8988T (cell line): Measurements from ENCODE around the gene GATC.
"Not testable (repeated sequence)": the region's sequence is repeated elsewhere in the genome, so short reads cannot be mapped to it uniquely, and the experiment has no call there.

Source experiments
- DNase-seq: peaks from one replicate; pipeline ENCODE4 v3.0.0; 2011

Gene GATC

DNA sequence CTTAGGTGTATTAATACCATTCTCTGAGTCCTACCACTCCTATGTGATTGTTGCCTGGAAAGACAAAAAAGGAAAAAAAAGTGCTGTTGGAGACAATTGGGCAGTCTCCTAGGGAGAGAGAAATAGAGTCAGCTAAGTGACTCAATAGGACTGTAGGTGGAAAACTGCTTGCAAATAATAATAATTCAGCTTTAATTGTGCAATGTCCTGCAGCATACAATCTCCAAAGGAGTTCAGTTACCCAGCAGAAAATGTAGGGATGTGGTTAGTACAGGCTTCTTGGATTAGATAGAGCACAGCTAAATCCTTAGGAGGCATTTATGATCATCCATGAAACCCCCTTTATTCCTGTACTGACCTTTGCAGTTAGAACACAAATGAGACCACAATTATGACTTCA lies 26.3 kb downstream of the GATC start:
- no peak for DNase-seq

DNA sequence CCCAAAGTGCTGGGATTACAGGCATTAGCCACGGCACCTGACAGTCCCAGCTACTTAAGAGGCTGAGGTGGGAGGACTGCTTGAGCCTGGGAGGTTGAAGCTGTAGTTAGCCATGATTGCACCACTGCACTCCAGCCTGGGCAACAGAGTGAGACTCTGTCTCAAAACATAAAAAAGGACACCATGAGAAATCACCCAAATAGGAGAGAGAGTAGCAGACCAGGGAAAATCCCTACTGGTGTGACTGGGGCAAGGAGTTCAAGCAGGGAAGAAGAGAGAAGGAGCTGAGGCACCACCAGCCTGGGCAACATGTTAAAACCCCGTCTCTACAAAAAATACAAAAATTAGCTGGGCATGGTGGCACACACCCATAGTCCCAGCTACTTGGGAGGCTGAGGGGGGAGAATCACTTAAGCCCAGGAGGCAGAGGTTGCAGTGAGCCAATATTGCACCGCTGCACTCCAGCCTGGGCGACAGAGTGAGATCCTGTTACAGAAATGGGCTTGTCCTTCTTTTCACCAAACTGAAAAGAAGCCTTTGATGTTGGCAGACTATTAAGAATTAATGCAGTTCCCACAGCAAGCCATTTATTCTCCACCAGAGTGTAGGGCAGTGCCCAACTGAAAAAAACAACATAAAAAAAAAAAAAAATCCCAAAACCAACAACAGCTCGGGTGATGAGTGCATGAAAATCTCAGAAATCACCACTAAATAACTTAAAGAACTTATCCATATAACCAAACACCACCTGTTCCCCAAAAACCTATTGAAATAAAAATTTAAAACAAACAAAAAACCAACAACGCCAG lies 27.8 kb downstream of the GATC start:
- no peak for DNase-seq

DNA sequence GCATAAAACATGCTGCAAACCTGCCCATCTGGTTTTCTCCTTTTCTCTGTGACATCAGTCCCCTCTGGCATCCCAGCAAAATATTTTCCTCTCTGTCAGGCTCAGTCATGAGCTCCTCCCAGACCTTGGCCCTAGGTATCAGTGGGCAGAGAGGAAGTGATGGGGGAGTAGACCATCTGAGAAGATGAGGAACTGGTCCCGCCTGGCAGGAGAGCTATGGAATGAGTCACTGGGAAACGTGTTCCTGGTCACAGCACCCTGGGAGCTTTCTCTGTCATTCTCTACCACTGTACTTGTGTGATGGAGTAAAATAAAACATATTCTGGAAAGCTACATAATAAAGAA lies 28.3 kb downstream of the GATC start:
- DNase-seq, result peak; percentile 78

DNA sequence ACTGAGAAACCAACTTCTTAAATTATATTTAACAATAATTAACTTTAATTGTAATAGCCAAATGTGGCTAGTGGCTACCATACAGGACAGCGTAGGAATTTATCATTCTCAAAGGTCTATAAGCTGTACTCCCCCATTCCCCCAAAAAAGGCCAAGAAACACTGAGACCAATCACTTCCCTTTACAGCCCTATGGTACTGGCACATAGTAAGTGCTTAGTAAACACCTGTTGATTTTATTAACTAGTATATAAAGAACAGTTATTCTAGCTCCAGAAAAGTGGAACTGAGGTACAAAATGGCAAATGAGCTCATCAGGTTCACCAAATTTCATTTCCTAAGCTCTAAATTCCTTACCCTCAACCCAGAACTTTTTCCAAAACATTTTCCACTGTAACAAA lies 29.4 kb downstream of the GATC start:
- no peak for DNase-seq

DNA sequence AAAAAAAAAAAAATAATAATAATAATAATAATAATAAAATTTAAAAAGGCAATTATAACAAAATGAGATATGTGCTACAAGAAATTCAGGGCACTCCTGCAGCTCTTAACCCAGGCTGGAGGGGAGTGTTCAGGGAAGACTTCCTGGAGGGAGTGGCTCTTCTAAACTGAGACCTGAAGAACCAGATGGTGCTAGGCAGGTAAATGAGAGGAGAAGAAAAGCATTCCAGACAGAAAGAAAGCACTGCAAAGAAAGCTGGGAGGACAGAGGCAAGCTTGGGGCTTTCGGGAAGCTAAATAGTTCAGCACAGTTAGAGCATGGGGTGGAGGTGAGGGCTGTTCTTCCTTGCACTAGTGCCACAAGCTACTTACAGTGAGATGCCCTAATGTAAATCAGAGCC lies 33.2 kb downstream of the GATC start:
- no peak for DNase-seq

DNA sequence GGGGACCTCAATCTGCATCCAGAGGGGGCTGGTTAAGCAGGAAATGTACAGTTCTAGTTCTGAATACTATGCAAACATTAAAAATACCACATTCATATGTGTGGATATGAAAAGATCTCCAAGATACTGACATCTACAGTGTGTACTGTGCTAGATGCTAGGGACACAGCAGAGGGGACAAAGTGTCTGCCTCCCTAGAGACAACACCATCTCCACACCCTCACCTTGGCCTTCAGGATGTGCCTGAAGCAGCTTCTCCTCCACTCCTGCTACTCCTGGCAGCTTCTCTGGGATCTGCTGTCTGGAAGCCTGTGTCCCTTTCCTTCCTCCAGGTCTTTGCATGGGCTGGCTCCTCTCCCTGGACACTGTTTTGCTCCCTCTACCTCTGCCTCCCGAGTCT lies 34.0 kb downstream of the GATC start:
- no peak for DNase-seq

DNA sequence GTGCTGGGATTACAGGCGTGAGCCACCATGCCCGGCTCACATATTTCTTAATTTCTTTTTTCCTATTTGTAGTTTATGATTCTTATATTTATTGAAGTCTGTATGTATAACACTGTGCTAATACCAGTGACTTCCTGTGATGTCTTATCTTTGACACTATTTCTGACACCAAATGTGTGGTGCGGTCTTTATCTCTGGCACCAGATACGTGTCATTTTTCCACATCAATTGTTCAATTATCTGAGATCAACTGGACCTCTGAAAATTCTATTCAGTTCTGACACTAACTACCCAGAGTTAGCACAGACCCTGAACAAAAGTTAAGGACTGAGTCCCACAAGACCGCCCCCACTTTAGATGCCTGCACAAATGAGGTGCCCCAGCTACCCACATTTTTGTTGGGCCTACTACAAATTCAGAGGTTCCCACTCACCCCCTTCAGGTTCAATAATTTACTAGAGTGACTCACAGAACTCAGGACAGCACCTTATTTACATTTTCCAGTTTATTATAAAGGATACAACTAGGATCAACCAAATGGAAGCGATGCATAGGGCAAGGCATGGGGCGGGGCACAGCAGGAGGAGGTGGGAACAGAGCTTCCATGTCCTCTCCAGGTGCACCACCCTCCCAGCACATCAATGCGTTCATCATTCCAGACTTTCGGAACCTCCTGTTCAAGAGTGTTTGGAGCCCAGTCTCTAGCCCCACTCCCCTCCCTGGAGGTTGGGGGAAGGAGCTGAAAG lies 35.0 kb downstream of the GATC start:
- DNase-seq, result no peak

DNA sequence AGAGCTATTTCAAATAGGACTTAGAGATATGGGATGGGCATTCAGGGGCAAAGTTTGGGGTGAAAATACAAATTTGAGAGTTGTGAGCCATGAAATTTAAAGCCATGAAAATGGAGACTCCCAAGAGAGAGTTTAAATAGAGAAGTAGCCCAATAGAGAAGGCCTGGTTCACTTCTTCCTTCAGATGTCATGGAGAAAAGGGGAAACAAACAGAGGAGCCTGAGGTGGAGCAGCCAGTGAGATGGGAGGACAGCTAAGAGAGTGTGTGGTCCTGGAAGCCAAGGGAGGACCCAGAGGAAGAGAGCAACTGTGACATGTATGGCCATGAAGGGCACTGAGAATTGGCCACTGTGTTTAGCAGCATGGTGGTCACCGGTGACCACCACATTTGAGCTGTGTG lies 37.4 kb downstream of the GATC start:
- no peak for DNase-seq

DNA sequence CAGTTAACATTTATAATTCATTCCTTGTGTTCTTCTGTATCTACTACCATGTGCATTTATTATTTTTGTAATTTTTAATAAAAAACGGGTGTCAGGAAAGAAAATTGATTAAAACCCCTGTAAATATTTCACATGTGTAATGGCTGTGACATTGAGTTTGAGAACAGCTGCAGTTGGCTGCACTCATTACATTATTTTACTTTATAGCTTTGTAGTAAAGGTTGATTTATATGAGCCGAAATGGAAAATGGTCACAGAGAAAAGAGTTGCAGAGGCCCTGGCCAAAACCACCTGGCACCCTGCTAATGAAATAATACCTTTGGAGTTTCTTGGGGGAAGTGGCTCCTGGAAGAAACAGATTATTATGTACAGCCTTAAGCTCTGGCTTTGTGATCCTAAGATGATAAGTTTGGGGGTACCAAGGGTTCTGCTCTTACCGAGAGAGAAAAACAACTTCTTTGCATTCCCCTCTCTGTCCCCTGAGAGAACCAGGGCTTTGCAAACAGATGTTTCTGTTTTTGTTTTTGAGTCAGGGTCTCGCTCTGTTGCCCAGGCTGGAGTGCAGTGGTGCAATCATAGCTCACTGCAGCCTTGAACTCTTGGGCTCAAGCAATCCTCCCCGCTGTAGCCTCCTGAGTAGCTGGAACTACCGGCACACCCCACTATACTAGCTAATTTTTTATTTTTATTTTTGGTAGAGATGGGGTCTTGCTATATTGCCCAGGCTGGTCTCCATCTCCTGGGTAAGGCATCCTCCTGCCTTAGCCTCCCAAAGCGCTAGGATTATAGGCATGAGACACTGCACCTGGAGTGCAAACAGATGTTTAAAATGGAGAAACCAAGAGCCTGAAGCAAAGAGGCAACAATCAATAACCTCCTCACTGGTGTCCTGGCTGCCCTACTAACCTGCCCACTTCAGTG lies 40.0 kb downstream of the GATC start:
- DNase-seq, result no peak

DNA sequence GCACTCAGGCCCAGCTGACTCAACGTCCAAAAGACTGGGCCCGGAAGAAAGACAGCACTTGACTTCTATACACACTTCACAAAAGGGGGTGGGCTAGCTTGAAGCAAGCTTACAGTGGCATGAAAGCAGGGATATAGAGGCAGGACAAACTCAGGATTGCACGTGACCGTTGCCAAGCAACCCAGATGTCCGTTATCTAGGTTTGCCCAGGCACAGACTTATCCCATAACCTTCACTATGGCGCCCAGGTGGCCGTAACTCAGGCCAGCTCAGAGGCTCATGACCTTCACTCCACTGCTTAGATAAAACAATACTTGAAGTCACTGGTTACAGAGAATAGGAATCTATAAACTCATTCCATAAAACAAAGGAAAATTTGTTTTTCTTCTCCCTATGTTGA lies 41.3 kb downstream of the GATC start:
- not testable (repeated sequence) for DNase-seq

DNA sequence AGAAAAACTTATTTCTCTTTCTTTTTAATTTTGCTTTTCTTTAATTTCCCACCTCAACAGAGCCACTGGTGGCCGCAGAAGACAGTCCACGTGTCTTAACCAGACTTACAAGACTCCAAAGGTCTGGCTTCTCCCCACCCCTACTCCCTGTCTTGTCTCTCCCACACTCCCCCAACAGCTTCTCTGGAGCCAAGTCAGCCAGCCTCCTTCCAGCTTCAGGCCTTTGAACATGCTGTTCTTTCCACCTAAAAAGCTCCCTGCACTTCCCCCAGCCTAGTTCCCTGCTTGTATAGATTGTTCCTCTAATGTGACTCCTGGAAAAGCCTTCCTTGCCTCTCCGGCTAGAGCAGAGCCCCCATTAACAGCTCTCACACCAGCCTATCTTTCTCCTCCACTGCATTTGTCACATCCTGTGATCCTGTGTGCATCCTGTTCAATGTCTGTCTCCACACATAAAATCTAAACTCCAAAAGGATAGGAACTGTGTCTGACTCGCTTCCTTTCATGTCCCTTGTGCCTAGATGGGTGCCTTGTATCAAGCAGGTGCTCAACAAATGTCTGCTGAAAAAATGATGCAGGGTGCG lies 41.9 kb downstream of the GATC start:
- no peak for DNase-seq

DNA sequence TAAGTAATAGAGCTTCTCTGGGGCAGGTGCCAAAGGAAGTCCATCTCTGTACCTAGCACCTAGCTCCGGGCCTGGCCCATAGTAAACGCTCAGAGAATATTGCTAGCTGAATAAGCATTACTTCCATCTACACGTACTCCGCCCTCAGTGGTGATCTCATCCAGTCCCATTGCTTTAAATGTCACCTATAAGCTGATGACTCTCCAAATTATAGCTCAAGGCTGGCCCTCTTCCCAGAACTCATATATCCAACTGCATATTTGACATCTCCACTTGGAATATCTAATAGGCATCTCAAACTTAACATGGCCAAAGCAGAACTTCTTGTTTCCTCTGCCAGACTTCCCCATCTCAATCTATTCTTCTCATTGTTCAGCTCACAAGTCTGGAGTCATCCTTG lies 42.8 kb downstream of the GATC start:
- no peak for DNase-seq

DNA sequence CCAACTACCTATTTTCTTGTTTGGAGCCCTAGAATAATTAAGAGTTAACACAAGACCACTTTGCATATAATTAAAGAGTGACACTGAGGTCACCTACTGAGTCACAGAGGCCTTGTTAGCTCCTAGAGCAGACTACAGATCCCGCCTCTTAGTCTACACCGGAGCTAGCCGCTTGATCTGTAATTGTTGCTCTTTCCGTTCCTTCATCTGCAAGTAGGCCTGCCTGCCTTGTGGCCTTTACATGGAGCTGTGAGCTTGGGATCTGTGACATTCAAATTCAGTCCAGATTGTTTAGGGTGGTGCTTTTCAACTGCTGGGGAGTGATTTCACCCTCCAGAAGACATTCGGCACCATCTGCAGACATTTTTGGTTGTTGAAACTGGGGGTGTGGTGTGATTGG lies 44.1 kb downstream of the GATC start:
- no peak for DNase-seq

DNA sequence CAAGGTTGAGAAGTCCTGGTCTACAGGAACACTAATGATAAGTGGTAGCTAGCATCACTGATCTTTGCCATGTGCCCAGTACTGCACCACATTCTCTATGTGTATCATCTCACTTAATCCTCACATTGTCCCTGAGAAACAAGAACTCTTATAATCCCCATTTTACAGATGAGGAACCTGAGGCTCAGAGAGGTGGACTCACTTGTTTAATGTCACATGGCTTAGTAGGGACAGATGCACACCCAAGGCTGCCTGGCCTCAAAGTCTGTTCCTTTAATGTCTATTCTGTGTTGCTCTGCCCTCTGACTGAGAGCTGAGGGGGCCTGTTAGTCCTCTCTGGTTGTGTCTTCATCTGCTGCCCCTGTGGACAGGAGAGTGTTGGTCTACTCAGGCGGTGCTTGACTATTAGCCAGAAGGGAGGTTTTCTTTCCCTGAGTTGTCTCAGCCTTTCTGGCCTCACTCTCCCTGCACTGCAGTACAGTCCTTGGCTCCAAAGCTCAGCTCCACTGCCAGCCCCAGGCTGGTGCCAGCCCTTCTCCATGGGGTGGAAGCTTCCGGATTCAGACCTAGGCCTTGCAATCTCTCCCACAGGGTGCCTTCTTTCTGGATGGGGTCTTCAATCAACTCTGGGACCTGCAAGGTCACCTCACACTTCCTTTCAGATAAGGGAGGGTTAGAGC lies 44.7 kb downstream of the GATC start:
- DNase-seq, result no peak

DNA sequence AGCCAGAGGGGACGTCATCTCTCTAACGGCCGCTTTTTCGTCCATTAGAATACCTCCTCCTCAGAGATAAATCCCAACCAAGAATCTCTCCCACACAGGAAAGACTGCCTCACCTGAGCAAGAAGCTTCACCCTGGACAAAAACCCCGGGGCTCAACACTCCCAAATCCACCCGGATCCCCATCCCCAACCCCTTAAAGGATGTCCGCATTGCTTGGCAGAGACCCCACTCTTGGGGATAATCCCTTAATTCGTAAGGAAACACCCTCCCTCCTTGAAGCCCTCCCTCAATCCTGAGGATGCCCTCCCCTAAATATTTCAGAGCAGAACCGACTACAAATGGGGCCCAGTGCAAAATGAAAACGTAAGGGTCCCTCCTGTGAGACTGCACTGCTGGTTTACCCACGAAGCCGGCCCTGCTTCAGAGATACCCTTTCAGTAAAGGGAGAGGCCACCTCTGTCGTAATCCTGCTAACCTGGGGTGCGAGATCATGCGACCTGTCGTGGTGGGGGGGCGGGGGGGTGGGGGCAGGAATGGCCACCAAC lies 49.0 kb downstream of the GATC start:
- no peak for DNase-seq

DNA sequence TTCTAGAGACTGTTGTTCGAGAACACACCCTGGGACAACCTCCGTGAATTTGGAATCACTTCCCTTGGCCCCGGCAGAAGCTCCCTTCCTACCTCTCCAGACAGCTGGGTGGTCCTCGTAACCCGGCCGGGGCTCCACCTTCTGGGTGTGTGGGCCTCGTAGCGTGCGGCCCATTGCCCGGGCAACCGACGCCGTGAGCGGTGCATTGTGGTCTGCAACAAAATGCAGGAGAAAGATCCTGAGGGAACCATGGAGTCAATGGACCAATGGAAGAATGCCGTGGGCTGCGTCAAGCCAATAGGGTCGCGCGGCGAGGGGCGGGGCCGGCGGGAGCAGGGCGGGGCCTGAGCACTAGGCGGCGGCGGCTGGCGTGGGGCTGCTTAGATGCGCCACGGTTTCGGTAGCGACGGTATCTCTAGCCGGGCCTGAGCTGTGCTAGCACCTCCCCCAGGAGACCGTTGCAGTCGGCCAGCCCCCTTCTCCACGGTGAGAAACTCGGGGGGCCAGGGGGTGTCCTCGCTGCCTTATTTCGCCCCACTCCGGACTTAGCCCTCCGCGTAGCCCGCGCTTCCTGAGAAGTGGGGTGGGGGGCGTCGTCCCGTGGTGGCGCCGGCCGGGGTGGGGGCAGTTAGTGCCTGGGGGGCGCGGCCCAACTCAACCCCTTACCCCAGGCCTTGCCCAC lies 49.6 kb downstream of the GATC start, which contains the start of gene DYNLL1:
DYNLL1 (plus strand) TSS at position 383 of the 682 bp plus-strand sequence. CDS start 309 bp downstream, outside the sequence.
- DNase-seq, result peak; percentile 84

DNA sequence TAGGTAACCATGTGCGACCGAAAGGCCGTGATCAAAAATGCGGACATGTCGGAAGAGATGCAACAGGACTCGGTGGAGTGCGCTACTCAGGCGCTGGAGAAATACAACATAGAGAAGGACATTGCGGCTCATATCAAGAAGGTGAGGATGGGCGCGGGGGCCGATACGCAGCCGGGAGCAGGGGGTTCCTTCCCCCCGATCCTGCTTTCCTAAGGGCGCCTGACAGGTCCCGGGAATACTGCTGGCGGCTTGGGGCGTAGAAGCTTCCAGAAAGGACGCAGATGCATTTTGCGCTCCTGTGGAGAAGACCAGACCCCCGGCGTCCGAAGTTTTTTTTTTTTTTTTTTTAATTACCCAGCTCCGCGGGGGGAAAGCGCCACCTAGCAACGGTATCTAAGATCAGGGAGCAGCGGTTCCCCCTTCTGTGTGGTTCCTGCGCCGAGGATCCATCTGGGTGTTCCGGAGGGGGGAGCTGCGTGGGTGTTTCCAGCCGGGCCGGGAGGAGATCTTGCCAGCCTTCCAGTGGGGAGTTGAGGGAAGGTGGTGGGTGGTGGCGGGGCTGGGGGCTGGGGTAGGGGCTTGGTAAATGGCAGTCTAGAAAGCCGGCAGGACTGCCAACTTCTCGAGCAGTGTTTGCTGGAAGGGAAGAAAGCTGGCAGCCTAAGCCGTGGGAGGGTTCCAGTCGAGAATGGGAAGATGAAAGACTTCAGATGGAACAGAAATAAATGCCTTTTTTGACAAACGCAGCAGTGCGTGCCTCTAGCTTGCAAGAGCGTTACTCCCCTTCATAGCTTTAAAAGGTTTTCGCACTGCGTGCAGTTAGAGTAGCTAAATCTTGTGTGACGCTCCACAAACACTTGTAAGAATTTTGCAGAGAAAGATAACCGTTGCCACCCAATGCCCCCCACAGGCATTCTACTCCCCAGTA lies 50.4 kb downstream of the GATC start:
- peak; percentile 34 for DNase-seq

DNA sequence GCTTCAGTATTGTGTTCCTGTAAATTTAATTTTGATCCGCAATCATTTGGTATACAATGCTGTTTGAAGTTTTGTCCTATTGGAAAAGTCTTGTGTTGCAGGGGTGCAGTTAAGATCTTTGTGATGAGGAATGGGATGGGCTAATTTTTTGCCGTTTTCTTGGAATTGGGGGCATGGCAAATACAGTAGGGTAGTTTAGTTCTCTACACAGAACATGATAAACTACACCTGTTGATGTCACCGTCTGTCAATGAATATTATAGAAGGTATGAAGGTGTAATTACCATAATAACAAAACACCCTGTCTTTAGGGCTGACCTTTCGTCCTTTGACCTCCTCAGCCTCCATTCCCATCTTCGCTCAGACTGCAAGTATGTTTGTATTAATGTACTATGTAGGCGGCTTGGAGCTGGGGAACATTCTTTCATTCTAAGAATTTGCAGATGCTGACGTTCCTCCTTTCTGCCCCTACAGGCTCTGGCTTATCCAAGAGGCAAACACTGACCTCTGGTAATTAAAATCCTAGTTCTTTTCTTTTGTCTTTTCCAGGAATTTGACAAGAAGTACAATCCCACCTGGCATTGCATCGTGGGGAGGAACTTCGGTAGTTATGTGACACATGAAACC lies 51.4 kb downstream of the GATC start:
- DNase-seq, result no peak

DNA sequence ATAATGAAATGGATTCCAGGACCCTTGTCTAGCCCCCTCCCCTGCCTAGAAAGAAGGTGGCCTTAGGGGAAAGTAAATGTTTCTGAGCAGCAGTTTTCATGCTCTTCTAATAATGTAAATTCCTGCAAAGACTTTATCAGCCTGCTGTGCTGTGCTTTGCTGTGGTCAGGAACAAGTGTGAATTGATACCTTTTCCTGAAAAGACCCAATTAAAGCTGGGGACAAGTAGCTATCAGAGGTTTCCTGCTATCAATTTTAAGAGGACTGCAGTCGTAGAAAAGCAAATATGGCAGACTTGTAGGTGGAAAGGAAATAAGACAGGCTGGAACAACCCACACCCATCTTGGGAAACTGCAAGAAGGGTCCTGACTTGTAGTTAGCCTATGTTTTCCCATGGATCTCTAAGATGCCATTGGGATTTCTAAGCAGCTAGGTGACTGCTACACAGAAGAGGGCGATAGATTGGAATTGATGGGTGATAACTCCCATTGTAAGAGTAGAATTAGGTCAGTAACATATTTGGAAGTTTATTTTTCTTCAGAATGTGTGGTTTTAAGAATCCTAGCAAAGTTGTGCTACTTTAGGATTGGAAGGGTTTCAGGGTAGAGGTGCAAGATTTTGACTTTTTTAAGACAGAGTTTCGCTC lies 52.7 kb downstream of the GATC start:
- DNase-seq, result no peak
